ENCODE results near the gene MPC1.

MPC1 gene

DNA sequence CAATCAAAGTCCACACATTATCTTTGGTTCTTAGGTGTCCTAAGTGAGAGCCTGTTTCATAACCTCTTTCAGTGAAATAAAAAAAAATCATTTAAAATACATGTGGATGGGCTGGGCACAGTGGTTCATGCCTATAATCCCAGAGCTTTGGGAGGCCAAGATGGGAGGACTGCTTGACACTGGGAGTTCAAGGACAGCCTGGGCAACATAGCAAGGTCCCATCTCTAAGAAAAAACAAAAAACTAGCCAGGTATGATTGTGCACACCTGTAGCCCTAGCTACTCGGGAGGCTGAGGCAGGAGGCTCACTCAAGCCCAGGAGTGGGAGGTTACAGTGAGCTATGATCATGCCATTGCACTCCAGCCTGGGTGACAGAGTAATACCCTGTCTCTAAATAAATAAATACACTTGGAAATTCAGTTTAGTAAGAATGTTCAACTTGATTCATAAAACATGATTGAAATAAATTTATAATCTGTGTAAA is 3.6 kb downstream of the MPC1 start:
- ChIA-PET CTCF (interaction anchor here (1.0 to 4.1 kb wide), 10 partner anchors 13 to 102 kb away, joined by 3 to 33 read pairs (median 14); partner anchors contain the start of gene PRR18), POLR2A (no interaction called here)
- DNase-seq (ENCODE audit: extremely low spot score) = no peak
- TF ChIP-seq CTCF (IDR thresholded peaks at IDR 0.05; ENCODE audit: control extremely low read depth, extremely low read depth, low read depth, missing control alignments) = no peak

GRCh38 chr6:166377721-166378120 is 5.0 kb downstream of the MPC1 start:
- no peak for DNase-seq (ENCODE audit: extremely low spot score)
- ChIA-PET CTCF (interaction anchor here (0.7 to 4.1 kb wide), 8 partner anchors 14 to 103 kb away, joined by 3 to 23 read pairs (median 3); no protein-coding TSS in a partner anchor), POLR2A (no interaction called here)
- no peak for TF ChIP-seq CTCF (IDR thresholded peaks at IDR 0.05; ENCODE audit: control extremely low read depth, extremely low read depth, low read depth, missing control alignments)

DNA sequence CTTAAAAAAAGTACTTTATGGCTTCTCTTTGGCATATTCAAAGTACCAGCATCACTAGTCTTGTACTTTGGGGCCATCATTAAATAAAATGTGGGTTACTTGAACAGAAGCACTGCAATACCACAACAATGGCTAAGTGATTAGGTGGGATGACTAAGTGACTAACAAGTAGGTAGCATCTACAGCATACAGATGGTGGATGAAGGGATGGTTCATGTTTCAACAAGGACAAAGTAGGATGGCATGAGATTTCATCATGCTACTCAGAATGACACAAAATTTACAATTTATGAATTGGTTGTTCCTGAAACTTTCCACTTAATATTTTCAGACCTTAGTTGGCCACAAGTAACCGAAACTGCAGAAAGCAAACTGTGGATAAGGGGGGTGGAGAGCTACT is 7.7 kb downstream of the MPC1 start:
- CTCF ChIA-PET = interaction anchor here (0.7 kb wide), 1 partner anchor 80 kb away, joined by 3 read pairs; no protein-coding TSS in a partner anchor
- POLR2A ChIA-PET = no interaction called here
- no peak for DNase-seq (ENCODE audit: extremely low spot score)
- no peak for TF ChIP-seq CTCF (IDR thresholded peaks at IDR 0.05; ENCODE audit: control extremely low read depth, extremely low read depth, low read depth, missing control alignments)

DNA sequence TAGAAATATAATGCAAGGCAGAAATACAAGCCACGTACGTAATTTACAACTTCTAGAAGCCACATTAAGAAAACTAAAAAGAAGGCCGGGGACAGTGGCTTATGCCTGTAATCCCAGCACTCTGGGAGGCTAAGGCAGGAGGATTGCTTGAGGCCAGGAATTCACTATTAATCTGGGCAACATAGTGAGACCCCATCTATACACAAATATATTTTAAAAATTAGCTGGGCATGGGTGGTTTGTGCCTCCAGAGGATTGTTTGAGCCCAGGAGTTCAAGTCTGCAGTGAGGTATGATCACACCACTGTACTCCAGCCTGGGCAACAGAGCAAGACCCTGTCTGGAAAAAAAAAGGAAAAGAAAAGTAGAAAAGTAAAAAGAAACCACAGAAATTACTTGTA is 12.3 kb downstream of the MPC1 start:
- ChIA-PET POLR2A (no interaction called here), CTCF (interaction anchor here (1.1 to 1.9 kb wide), 2 partner anchors 11 to 94 kb away, joined by 4 to 9 read pairs; no protein-coding TSS in a partner anchor)
- TF ChIP-seq CTCF (IDR thresholded peaks at IDR 0.05; ENCODE audit: control extremely low read depth, extremely low read depth, low read depth, missing control alignments) = no peak
- DNase-seq (ENCODE audit: extremely low spot score) = no peak

DNA sequence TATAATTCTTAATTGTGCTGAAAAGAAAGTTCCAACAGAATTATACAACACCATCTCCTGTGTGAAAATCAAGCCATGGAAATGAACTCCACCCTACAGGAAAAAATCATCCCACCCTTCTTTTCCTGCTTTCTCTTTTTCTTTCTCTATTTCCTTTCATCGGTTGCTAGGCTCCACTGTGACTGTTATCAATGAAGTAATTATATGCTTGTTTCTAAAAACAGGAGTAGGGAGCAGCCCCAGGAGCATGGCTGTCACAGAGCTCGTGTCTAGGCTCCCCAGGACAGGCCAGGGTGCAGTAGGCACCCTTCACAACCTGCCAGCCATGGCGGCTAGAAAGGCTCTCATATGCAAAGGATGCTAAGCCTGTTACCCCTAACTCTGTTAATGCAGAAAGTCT is 13.0 kb downstream of the MPC1 start:
- TF ChIP-seq CTCF (IDR thresholded peaks at IDR 0.05; ENCODE audit: control extremely low read depth, extremely low read depth, low read depth, missing control alignments) = no peak
- ChIA-PET CTCF (interaction anchor here (1.3 kb wide), 1 partner anchor 12 kb away, joined by 5 read pairs; no protein-coding TSS in a partner anchor), POLR2A (no interaction called here)
- no peak for DNase-seq (ENCODE audit: extremely low spot score)

DNA sequence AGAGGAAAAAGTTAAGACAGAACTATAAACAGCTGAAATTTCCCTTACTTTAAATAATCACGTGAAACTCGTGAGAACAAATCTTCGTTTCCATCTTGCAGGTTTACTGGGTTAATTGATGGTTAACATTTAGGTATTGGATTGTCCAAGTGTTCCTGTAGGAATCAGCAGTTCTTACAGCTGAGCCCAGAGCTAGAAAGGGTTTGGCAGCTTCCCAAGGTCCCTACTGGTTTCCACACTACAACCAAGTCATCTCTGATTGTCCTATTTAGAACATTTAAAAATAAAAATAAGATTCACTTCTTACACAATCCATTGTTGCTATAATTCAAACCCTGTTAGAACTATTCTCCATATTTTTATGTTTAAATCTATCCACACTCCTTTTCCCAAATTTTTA is 15.8 kb downstream of the MPC1 start:
- no peak for TF ChIP-seq CTCF (IDR thresholded peaks at IDR 0.05; ENCODE audit: control extremely low read depth, extremely low read depth, low read depth, missing control alignments)
- CTCF ChIA-PET = interaction anchor here (1.3 to 2.1 kb wide), 2 partner anchors 13 to 31 kb away, joined by 6 to 14 read pairs; no protein-coding TSS in a partner anchor
- POLR2A ChIA-PET = no interaction called here
- no peak for DNase-seq (ENCODE audit: extremely low spot score)
